GM23338 (cell line): Measurements from ENCODE around the gene SIRT4. TPM values are rescaled to one million over a fixed set of nuclear protein-coding genes. Genes with fewer than 3 reads are reported as not detected.
A peak's percentile ranks its signal among the peaks of the same experiment; 100 is the strongest.

ENCODE experiments used
- ATAC-seq: fragments of 200-7000 bp; cut with Tn5 transposase; 3 replicates; pipeline ENCODE4 v1.9.1; 2020
- DNase-seq: peaks from one replicate; pipeline ENCODE4 v3.0.0-alpha.2; 2015; ENCODE audit warnings: low spot score
- H2AFZ ChIP-seq: fragments of 200-600 bp; sonication (generic); 2 replicates; pipeline ENCODE4 v1.8.0; 2016; ENCODE audit warnings: antibody characterized with exemption, mild to moderate bottlenecking, moderate library complexity
- H3F3A ChIP-seq: fragments of 200-600 bp; sonication (generic); replicated peaks from 2 replicates; pipeline ENCODE4 v1.8.0; 2017; ENCODE audit warnings: antibody characterized with exemption, mixed run types, low read depth
- H3K27ac ChIP-seq: fragments of 200-600 bp; sonication (generic); 2 replicates; pipeline ENCODE4 v1.6.1; 2016; ENCODE audit warnings: low read depth
- H3K27me3 ChIP-seq: fragments of 200-600 bp; sonication (generic); 2 replicates; pipeline ENCODE4 v1.8.0; 2016; ENCODE audit warnings: mild to moderate bottlenecking, mixed run types, moderate library complexity; ENCODE audit not compliant: insufficient read depth
- H3K36me3 ChIP-seq: fragments of 200-600 bp; sonication (generic); 2 replicates; pipeline ENCODE4 v1.8.0; 2016; ENCODE audit warnings: mild to moderate bottlenecking; ENCODE audit not compliant: insufficient read depth
- H3K4me1 ChIP-seq: fragments of 200-600 bp; sonication (generic); 2 replicates; pipeline ENCODE4 v1.8.0; 2016; ENCODE audit warnings: mild to moderate bottlenecking, moderate library complexity; ENCODE audit not compliant: insufficient read depth
- H3K4me2 ChIP-seq: fragments of 200-600 bp; sonication (generic); 2 replicates; pipeline ENCODE4 v1.7.1; 2017; ENCODE audit warnings: mixed run types
- H3K4me3 ChIP-seq: fragments of 200-600 bp; sonication (generic); 2 replicates; pipeline ENCODE4 v1.6.1; 2016; ENCODE audit warnings: mixed run types
- H3K79me2 ChIP-seq: fragments of 200-600 bp; sonication (generic); replicated peaks from 2 replicates; pipeline ENCODE4 v1.8.0; 2017; ENCODE audit warnings: mild to moderate bottlenecking; ENCODE audit not compliant: insufficient read depth
- H3K9me2 ChIP-seq: fragments of 200-600 bp; sonication (generic); 2 replicates; pipeline ENCODE4 v1.8.0; 2017; ENCODE audit not compliant: insufficient read depth
- H4K20me1 ChIP-seq: fragments of 200-600 bp; sonication (generic); replicated peaks from 2 replicates; pipeline ENCODE4 v1.8.0; 2017; ENCODE audit warnings: mild to moderate bottlenecking; ENCODE audit not compliant: insufficient read depth
- H3K27ac Mint-ChIP-seq: 2 replicates; pipeline ENCODE4 v1.8.0; 2020; ENCODE audit warnings: inconsistent platforms, mild to moderate bottlenecking, moderate library complexity, mixed read lengths
- H3K27me3 Mint-ChIP-seq: 3 replicates; pipeline ENCODE4 v1.8.0; 2022; ENCODE audit warnings: low read depth, mild to moderate bottlenecking, moderate library complexity, mixed read lengths, inconsistent platforms; ENCODE audit not compliant: insufficient read depth, poor library complexity
- H3K36me3 Mint-ChIP-seq: 3 replicates; pipeline ENCODE4 v1.8.0; 2021; ENCODE audit warnings: low read depth, mild to moderate bottlenecking, inconsistent platforms, moderate library complexity, mixed read lengths
- H3K4me1 Mint-ChIP-seq: 3 replicates; pipeline ENCODE4 v1.8.0; 2020; ENCODE audit warnings: mild to moderate bottlenecking, inconsistent platforms, mixed read lengths
- H3K4me3 Mint-ChIP-seq: 3 replicates; pipeline ENCODE4 v1.8.0; 2021; ENCODE audit warnings: moderate library complexity, mild to moderate bottlenecking, inconsistent platforms, mixed read lengths
- H3K9me3 Mint-ChIP-seq: 3 replicates; pipeline ENCODE4 v1.8.0; 2020; ENCODE audit warnings: moderate library complexity, mild to moderate bottlenecking, inconsistent platforms, mixed read lengths
- CREB1 ChIP-seq: fragments of 250-450 bp; sonication (Bioruptor Pico); IDR thresholded peaks from 2 replicates; pipeline ENCODE4 v1.5.0; 2020; ENCODE audit warnings: low read depth, mild to moderate bottlenecking, moderate library complexity
- EZH2 ChIP-seq: fragments of 200-600 bp; sonication (generic); IDR thresholded peaks from one replicate; pipeline ENCODE4 v1.8.0; 2017; ENCODE audit warnings: antibody characterized with exemption, mild to moderate bottlenecking, low read depth; ENCODE audit not compliant: unreplicated experiment
- JUNB ChIP-seq: IDR thresholded peaks from one replicate; pipeline ENCODE4 v1.6.1; 2016; ENCODE audit warnings: antibody characterized with exemption; ENCODE audit not compliant: unreplicated experiment
- POLR2AphosphoS5 ChIP-seq: IDR thresholded peaks from 2 replicates; pipeline ENCODE4 v1.6.1; 2016; ENCODE audit warnings: antibody characterized with exemption, low read depth
- STAT1 ChIP-seq: IDR thresholded peaks from one replicate; pipeline ENCODE4 v1.6.1; 2016; ENCODE audit warnings: antibody characterized with exemption; ENCODE audit not compliant: unreplicated experiment
- ZNF331 ChIP-seq: fragments of 250-450 bp; sonication (Bioruptor Pico); IDR thresholded peaks from 2 replicates; pipeline ENCODE4 v1.5.0; 2020; ENCODE audit warnings: low read depth, mild to moderate bottlenecking, moderate library complexity
- polyA plus RNA-seq: library from polyadenylated mRNA; unstranded; fragments of >200 nt; fragmentation: Nextera tagmentation; extraction: Ambion mirVana; gene quantifications from 2 replicates; pipeline ENCODE4 v1.2.1, GENCODE V29; 2016
- total RNA-seq: library from RNA; depleted of rRNA; stranded (reverse); fragments of >200 nt; shearing (Covaris generic); gene quantifications from 2 replicates; pipeline ENCODE4 v1.2.3, GENCODE V29; 2014
- TF ChIP-seq, protein P1 (sequence below): IDR thresholded peaks from one replicate; pipeline ENCODE4 v1.6.1; 2018; ENCODE audit warnings: antibody characterized with exemption; ENCODE audit not compliant: unreplicated experiment
- TF ChIP-seq, protein P2 (sequence below): IDR thresholded peaks from 2 replicates; pipeline ENCODE4 v1.6.1; 2016; ENCODE audit warnings: antibody characterized with exemption

SIRT4 gene
- total and polyA plus RNA-seq, 2 experiments from 2014 or later: 2.0 to 3.0 TPM

DNA sequence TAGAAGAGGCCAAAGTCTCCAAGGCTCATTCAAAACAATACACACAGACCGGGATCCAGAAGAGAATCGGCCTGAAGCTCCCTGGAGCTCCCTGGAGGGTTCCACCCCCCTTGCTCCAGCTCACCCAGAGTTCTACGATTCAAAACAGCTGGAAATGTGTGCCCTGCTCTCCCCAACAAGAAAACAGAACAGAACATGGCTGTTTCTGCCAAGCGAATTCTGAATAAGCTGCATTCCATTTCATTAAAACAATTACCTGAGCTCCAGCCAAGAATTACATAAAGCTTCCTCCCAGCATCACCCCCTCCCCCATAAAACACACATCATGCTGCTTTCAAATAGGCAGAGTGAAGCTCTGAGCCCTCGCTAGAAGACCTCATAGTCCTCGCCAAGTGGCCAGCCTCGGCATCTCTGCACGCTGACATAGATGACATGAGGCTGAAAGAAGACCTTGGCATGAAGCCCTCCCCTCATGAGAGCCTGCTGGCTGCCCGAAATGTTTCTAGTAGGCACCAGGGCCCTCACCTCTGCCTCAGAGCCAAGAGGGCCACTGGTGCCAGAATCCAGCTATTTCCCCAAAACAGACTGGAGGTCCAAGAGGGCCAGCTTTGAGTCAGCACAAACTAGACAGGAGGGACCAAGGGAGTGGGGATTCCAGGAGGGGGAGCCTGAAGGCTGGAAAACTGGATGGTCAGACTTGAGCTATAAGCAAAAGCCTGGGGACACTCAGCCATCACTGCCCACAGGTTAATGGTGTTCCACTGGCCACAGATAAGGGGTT lies 44.9 kb upstream of the SIRT4 start (continued):
- TF ChIP-seq, protein P1, sequence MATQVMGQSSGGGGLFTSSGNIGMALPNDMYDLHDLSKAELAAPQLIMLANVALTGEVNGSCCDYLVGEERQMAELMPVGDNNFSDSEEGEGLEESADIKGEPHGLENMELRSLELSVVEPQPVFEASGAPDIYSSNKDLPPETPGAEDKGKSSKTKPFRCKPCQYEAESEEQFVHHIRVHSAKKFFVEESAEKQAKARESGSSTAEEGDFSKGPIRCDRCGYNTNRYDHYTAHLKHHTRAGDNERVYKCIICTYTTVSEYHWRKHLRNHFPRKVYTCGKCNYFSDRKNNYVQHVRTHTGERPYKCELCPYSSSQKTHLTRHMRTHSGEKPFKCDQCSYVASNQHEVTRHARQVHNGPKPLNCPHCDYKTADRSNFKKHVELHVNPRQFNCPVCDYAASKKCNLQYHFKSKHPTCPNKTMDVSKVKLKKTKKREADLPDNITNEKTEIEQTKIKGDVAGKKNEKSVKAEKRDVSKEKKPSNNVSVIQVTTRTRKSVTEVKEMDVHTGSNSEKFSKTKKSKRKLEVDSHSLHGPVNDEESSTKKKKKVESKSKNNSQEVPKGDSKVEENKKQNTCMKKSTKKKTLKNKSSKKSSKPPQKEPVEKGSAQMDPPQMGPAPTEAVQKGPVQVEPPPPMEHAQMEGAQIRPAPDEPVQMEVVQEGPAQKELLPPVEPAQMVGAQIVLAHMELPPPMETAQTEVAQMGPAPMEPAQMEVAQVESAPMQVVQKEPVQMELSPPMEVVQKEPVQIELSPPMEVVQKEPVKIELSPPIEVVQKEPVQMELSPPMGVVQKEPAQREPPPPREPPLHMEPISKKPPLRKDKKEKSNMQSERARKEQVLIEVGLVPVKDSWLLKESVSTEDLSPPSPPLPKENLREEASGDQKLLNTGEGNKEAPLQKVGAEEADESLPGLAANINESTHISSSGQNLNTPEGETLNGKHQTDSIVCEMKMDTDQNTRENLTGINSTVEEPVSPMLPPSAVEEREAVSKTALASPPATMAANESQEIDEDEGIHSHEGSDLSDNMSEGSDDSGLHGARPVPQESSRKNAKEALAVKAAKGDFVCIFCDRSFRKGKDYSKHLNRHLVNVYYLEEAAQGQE: no peak
- no peak for TF ChIP-seq EZH2

DNA sequence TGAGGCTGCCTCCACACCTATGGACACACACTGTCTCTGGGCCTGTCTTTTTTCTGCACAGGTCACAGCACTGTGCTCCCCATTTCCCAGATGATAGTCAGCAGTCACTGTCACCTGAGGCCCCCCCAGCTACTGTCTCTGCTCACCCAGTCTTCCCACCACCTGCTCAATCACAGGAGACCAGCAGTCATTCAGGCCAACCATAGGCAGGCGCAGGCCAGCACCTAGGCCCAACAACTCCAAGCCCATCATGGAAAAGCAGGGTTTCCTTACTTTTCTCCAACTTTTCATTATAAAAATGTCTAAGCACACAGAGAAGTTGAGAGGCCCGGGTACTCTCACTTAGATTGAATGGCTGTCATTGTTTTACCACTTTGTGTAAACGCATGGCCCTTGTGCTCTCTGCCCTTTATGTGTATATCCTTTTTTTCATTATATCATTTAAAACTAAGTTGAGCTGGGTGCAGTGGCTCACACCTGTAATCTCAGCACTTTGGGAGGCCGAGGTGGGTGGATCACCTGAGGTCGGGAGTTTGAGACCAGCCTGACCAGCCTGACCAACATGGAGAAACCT lies 43.7 kb upstream of the SIRT4 start:
- peaks cover 11% of the 10 kb centered on the region for H3K36me3 Mint-ChIP-seq
- H3K79me2 ChIP-seq: peaks cover 95% of the 10 kb centered on the region

DNA sequence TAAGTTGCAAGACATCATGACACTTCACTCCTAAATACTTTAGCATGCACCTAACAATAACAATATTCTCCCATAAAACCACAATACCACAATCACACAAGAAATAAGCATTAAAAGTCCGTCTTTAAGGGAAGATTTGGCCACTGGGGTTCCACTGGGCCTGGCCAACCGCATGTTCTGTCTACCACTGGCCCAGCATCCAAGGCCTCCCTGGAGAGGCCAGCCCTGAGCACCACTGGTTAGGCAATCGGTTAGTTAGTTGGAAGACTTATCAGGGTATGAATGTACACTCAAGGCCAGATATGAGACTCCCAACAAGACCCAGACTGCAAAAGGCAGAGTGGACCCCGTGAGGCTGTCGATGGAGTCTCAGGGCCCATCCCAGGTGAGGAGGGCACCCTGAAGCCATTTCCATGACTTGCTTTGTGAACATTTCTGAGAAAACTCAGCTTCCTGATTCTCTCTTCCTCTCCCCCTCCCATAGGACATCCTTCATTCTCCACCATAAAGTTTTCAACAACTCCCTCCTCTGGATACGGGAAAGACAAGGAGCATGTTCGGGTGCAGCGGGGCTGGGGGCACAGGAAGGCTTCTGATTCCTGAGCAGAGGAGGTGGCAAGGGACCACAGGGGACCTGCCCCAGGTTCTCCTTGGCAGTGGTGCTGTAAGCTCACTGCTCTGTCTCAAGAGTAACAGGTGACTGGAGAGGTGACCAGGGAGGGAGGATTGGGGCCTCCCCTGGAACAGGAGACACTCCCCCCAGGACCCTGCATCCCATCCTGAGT lies 42.5 kb upstream of the SIRT4 start:
- no peak for DNase-seq
- Mint-ChIP-seq H3K4me3 (no peak overlapping the region; the same call in 2 of the 3 replicates), H3K36me3 (peaks cover 8% of the 10 kb centered on the region), H3K4me1 (peaks cover 66% of the 10 kb centered on the region), H3K27me3 (peaks cover 21% of the 10 kb centered on the region), H3K9me3 (no peaks in the 10 kb centered on the region), H3K27ac (0 out of 2 replicates have a peak overlapping the region, but pooled peaks have one; percentile 46)
- Histone ChIP-seq H3F3A (0 out of 2 replicates have a peak, but pooled peaks cover 14% of the 10 kb centered on the region), H3K36me3 (no peaks in the 10 kb centered on the region), H3K27ac (no peak overlapping the region; the same call in 1 of the 2 replicates), H3K27me3 (no peaks in the 10 kb centered on the region), H3K4me3 (no peak overlapping the region), H3K9me2 (no peaks in the 10 kb centered on the region), H4K20me1 (peaks cover 22% of the 10 kb centered on the region), H3K4me2 (no peak overlapping the region), H3K4me1 (peaks cover 54% of the 10 kb centered on the region), H3K79me2 (peaks cover 95% of the 10 kb centered on the region), H2AFZ (no peak overlapping the region)
- TF ChIP-seq STAT1: no peak
- TF ChIP-seq, protein P2, sequence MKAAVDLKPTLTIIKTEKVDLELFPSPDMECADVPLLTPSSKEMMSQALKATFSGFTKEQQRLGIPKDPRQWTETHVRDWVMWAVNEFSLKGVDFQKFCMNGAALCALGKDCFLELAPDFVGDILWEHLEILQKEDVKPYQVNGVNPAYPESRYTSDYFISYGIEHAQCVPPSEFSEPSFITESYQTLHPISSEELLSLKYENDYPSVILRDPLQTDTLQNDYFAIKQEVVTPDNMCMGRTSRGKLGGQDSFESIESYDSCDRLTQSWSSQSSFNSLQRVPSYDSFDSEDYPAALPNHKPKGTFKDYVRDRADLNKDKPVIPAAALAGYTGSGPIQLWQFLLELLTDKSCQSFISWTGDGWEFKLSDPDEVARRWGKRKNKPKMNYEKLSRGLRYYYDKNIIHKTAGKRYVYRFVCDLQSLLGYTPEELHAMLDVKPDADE: no peak
- ATAC-seq: no peak

More for the DNA sequence above, 43.7 kb upstream of the SIRT4 start:
- ATAC-seq (no peak), DNase-seq (no peak)
- 0 out of 2 replicates have a peak, but pooled peaks cover 8% of the 10 kb centered on the region for H3F3A ChIP-seq
- no peak overlapping the region for H3K4me3 ChIP-seq
- no peak overlapping the region for H3K4me2 ChIP-seq
- Mint-ChIP-seq H3K4me1 (peaks cover 54% of the 10 kb centered on the region), H3K9me3 (no peaks in the 10 kb centered on the region), H3K4me3 (no peak overlapping the region; the same call in 2 of the 3 replicates), H3K27me3 (peaks cover 23% of the 10 kb centered on the region), H3K27ac (peak overlapping the region; percentile 76)
- H3K9me2 ChIP-seq: no peaks in the 10 kb centered on the region
- no peaks in the 10 kb centered on the region for H3K36me3 ChIP-seq
- no peak overlapping the region for H2AFZ ChIP-seq
- H3K4me1 ChIP-seq: peaks cover 42% of the 10 kb centered on the region
- TF ChIP-seq JUNB (no peak), POLR2AphosphoS5 (no peak), STAT1 (no peak), EZH2 (no peak), ZNF331 (CRISPR knock-in tag) (no peak), CREB1 (CRISPR knock-in tag) (no peak)
- peaks cover 15% of the 10 kb centered on the region for H4K20me1 ChIP-seq
- H3K27me3 ChIP-seq: no peaks in the 10 kb centered on the region
- 0 out of 2 replicates have a peak overlapping the region, but pooled peaks have one; percentile 19 for H3K27ac ChIP-seq
